ENCODE measurements around the gene NRG2. TPM values are rescaled to one million over a fixed set of nuclear protein-coding genes. Genes with fewer than 3 reads are reported as not detected.
A peak's percentile ranks its signal among the peaks of the same experiment; 100 is the strongest.

Gene NRG2
- total and polyA plus RNA-seq, 4 experiments from 2014 or later: 0.11 to 0.17 (median 0.15) TPM; not detected in 1

DNA sequence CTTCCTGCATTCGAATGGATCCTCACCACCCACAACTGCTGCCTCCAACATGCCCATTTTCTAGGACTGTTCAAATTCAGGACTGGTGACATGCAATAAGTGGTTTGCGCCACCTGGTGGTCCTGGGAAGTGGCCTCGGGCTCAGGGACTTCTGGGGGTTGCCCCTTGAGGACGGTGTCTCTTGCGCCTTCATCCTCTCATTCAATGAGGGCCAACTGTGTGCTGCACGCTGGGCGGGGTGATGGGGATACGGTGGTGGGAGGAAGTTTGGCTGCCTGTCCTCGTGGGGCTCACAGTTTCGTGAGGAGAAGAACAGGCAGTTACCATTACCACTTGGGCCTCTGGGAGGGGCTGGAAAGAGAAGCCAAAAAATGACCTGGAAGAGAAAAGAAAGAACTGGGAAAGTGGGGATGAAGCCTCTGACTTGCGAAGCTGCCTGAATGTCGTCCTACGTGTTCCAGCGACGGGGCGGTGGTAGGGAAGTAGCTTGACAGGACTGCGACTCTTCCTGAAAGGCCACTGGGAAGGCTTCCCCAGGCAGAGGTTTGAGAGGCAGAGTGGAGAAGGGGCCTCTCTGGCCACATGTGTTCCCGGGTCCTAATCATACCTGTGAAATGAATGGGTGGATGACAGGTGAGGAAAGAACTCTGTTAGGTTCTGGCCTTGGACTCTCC, 198.5 kb downstream of the NRG2 start:
- peak; percentile 52 to 69 (median 54) for DNase-seq
- Mint-ChIP-seq H3K9me3 (peaks cover 0 to under 1% (median 0%) of the 10 kb centered on the region in 8 donors), H3K36me3 (no peaks in the 10 kb centered on the region), H3K27me3 (peaks cover 5 to 20% of the 10 kb centered on the region in 2 donors), H3K4me3 (peak overlapping the region in 2 of 8 donors; percentile 44 to 78), H3K4me1 (peaks cover 4 to 20% (median 12%) of the 10 kb centered on the region in 4 donors), H3K27ac (peak overlapping the region in 3 of 7 donors; percentile 16 to 88 (median 20))
- Histone ChIP-seq H3K36me3 (ENCODE audit: insufficient read depth, low read length) (no peaks in the 10 kb centered on the region), H3K4me3 (ENCODE audit: low read length in 2 of 2) (no peak overlapping the region), H3K4me1 (ENCODE audit: insufficient read depth, low read length) (peaks cover 8% of the 10 kb centered on the region), H3K9me3 (ENCODE audit: control insufficient read depth in 1 of 2, low read length in 2 of 2) (no peaks in the 10 kb centered on the region), H3K27ac (ENCODE audit: low read depth, low read length) (no peak overlapping the region), H3K27me3 (ENCODE audit: insufficient read depth, low read length) (peaks cover 9% of the 10 kb centered on the region)
- CTCF ChIA-PET (ENCODE audit: partially characterized antibody): interaction anchor here (0.8 to 6.3 kb wide), 4 partner anchors 18 to 210 kb away, joined by 3 to 49 read pairs (median 4); no protein-coding TSS in a partner anchor
- POLR2A ChIA-PET (ENCODE audit: partially characterized antibody): interaction anchor here (1.5 kb wide), 1 partner anchor 57 kb away, joined by 4 read pairs; no protein-coding TSS in a partner anchor
- intact Hi-C loops (cut with micrococcal nuclease): loop anchor here (1.0 to 10.0 kb wide), 3 partner anchors 57 to 793 kb away; partner anchors contain the start of genes SPATA24 and TMCO6

DNA sequence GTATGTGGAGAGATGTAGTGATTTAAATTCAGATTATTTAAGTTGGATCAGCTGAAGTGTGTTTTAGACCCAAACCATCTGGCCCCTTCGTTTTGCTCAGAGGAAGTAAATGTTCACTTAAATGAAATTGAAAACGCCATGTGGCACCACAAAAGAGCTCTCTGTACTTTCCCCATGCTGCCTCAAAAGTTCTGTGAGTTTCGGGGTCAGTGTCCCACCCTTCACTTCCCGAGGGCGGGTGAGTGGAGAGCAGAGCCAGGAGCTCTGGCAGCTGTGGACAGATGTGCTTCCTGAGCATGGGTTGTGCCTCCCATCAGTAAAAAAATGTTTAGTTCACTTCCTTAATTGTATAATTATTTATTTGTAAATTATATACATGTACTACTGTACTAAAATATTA, 199.1 kb downstream of the NRG2 start:
- Mint-ChIP-seq H3K27me3 (peaks cover 5 to 22% of the 10 kb centered on the region in 2 donors), H3K9me3 (no peaks in the 10 kb centered on the region), H3K4me1 (peaks cover 3 to 14% (median 9%) of the 10 kb centered on the region in 4 donors), H3K27ac (no peak overlapping the region), H3K4me3 (no peak overlapping the region), H3K36me3 (no peaks in the 10 kb centered on the region)
- ChIA-PET POLR2A (ENCODE audit: partially characterized antibody) (interaction anchor here (1.5 kb wide), 1 partner anchor 57 kb away, joined by 4 read pairs; no protein-coding TSS in a partner anchor), CTCF (ENCODE audit: partially characterized antibody) (interaction anchor here (0.7 to 6.3 kb wide), 5 partner anchors 47 to 209 kb away, joined by 3 to 49 read pairs (median 4); no protein-coding TSS in a partner anchor)
- no peak for DNase-seq
- Histone ChIP-seq H3K36me3 (ENCODE audit: insufficient read depth, low read length) (no peaks in the 10 kb centered on the region), H3K4me3 (ENCODE audit: low read length in 2 of 2) (no peak overlapping the region), H3K9me3 (ENCODE audit: control insufficient read depth in 1 of 2, low read length in 2 of 2) (no peaks in the 10 kb centered on the region), H3K27ac (ENCODE audit: low read depth, low read length) (no peak overlapping the region), H3K4me1 (ENCODE audit: insufficient read depth, low read length) (peaks cover 7% of the 10 kb centered on the region), H3K27me3 (ENCODE audit: insufficient read depth, low read length) (peaks cover 9% of the 10 kb centered on the region)
- intact Hi-C loops (cut with micrococcal nuclease): loop anchor here (1.0 to 10.0 kb wide), 2 partner anchors 57 to 439 kb away; partner anchors contain the start of gene SPATA24

DNA sequence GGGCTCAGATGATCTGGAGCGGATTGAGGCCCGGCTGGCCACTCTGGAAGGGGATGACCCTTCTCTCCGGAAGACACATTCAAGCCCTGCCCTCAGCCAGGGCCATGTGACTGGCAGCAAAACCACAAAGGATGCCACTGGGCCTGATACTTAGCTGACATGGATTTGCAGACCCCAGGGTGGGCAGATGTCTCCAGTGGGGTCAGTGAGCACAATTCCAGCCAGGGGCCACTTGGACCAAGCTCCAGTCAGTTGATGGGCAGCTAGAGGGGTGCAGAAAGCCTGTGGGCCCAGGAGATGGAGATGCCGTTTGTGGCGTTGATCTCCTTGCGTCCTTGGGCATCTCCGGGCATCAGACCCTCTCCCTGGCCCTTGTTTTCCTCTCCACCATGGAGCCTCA, 200.8 kb downstream of the NRG2 start:
- Histone ChIP-seq H3K9me3 (ENCODE audit: control insufficient read depth in 1 of 2, low read length in 2 of 2) (no peaks in the 10 kb centered on the region), H3K27ac (ENCODE audit: low read depth, low read length) (no peak overlapping the region), H3K27me3 (ENCODE audit: insufficient read depth, low read length) (peaks cover 9% of the 10 kb centered on the region), H3K4me3 (ENCODE audit: low read length in 2 of 2) (no peak overlapping the region), H3K4me1 (ENCODE audit: insufficient read depth, low read length) (peaks cover 4% of the 10 kb centered on the region), H3K36me3 (ENCODE audit: insufficient read depth, low read length) (no peaks in the 10 kb centered on the region)
- Mint-ChIP-seq H3K4me1 (peaks cover under 1 to 5% (median 3%) of the 10 kb centered on the region in 4 donors), H3K36me3 (no peaks in the 10 kb centered on the region), H3K9me3 (no peaks in the 10 kb centered on the region), H3K4me3 (no peak overlapping the region), H3K27ac (no peak overlapping the region), H3K27me3 (peaks cover 5 to 22% of the 10 kb centered on the region in 2 donors)
- intact Hi-C loops (cut with micrococcal nuclease): loop anchor here (10.0 kb wide), 1 partner anchor 438 kb away; the partner anchor contains the start of gene SPATA24
- ChIA-PET CTCF (ENCODE audit: partially characterized antibody) (interaction anchor here (1.1 to 6.3 kb wide), 2 partner anchors 55 to 76 kb away, joined by 3 to 49 read pairs; no protein-coding TSS in a partner anchor), POLR2A (ENCODE audit: partially characterized antibody) (no interaction called here)
- DNase-seq: no peak

DNA sequence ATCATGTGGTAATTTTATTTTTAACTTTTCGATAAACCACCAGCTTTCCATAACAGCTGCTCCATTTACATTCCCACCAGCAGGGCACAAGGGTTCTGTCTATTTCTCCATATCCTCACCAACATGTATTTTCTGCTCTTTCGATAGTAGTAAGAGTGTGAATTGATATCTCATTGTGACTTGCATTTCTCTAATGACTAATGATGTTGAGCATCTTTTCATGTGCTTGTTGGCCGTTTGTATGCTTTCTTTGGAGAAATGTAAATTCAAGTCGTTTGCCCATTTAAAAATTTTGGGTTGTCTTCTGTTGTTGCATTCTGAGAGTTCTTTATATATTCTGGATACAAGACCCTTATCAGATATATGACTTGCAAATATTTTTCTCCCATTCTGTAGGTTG, 201.6 kb downstream of the NRG2 start:
- Mint-ChIP-seq H3K36me3 (no peaks in the 10 kb centered on the region), H3K27ac (no peak overlapping the region), H3K9me3 (no peaks in the 10 kb centered on the region), H3K27me3 (peaks cover 5 to 24% of the 10 kb centered on the region in 2 donors), H3K4me3 (no peak overlapping the region), H3K4me1 (peaks cover 0 to 4% (median 3%) of the 10 kb centered on the region in 4 donors)
- Histone ChIP-seq H3K9me3 (ENCODE audit: control insufficient read depth in 1 of 2, low read length in 2 of 2) (no peaks in the 10 kb centered on the region), H3K4me3 (ENCODE audit: low read length in 2 of 2) (no peak overlapping the region), H3K27me3 (ENCODE audit: insufficient read depth, low read length) (peaks cover 6% of the 10 kb centered on the region), H3K4me1 (ENCODE audit: insufficient read depth, low read length) (no peaks in the 10 kb centered on the region), H3K36me3 (ENCODE audit: insufficient read depth, low read length) (no peaks in the 10 kb centered on the region), H3K27ac (ENCODE audit: low read depth, low read length) (no peak overlapping the region)
- DNase-seq: no peak
- ChIA-PET POLR2A (ENCODE audit: partially characterized antibody) (no interaction called here), CTCF (ENCODE audit: partially characterized antibody) (interaction anchor here (6.3 kb wide), 1 partner anchor 54 kb away, joined by 49 read pairs; no protein-coding TSS in a partner anchor)
- intact Hi-C loops (cut with micrococcal nuclease): loop anchor here (10.0 kb wide), 1 partner anchor 437 kb away; the partner anchor contains the start of gene SPATA24

DNA sequence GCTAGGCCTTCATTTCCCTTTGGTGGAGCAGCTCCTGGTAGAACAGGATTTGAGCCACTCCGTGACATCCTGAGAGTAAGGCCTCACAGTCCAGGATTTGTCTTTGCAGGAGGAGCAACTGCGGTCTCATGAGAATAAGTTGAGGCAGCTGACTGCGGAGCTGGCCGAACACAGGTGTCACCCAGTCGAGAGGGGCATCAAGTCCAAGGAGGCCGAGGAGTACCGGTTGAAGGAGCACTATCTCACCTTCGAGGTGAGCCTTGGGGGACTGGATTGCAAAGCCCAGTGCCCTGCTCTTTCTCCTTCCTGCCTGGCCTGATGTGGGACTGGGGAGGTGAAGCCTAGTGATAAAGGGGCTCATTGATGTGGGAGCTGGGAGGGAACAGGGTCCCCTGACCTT, 203.2 kb downstream of the NRG2 start:
- Mint-ChIP-seq H3K4me1 (peaks cover 0 to 4% (median 3%) of the 10 kb centered on the region in 4 donors), H3K9me3 (no peaks in the 10 kb centered on the region), H3K27me3 (peaks cover 12 to 25% of the 10 kb centered on the region in 2 donors), H3K36me3 (no peaks in the 10 kb centered on the region), H3K27ac (no peak overlapping the region), H3K4me3 (no peak overlapping the region)
- DNase-seq: no peak
- Histone ChIP-seq H3K4me1 (ENCODE audit: insufficient read depth, low read length) (no peaks in the 10 kb centered on the region), H3K27me3 (ENCODE audit: insufficient read depth, low read length) (peaks cover 5% of the 10 kb centered on the region), H3K9me3 (ENCODE audit: control insufficient read depth in 1 of 2, low read length in 2 of 2) (no peaks in the 10 kb centered on the region), H3K27ac (ENCODE audit: low read depth, low read length) (no peak overlapping the region), H3K4me3 (ENCODE audit: low read length in 2 of 2) (no peak overlapping the region), H3K36me3 (ENCODE audit: insufficient read depth, low read length) (no peaks in the 10 kb centered on the region)
- intact Hi-C loops (cut with micrococcal nuclease): loop anchor here (10.0 kb wide), 1 partner anchor 435 kb away; the partner anchor contains the start of gene SPATA24
- POLR2A ChIA-PET (ENCODE audit: partially characterized antibody): interaction anchor here (1.3 kb wide), 1 partner anchor 9 kb away, joined by 5 read pairs; no protein-coding TSS in a partner anchor
- CTCF ChIA-PET (ENCODE audit: partially characterized antibody): interaction anchor here (0.6 to 1.7 kb wide), 2 partner anchors 53 to 236 kb away, joined by 3 to 6 read pairs; no protein-coding TSS in a partner anchor

DNA sequence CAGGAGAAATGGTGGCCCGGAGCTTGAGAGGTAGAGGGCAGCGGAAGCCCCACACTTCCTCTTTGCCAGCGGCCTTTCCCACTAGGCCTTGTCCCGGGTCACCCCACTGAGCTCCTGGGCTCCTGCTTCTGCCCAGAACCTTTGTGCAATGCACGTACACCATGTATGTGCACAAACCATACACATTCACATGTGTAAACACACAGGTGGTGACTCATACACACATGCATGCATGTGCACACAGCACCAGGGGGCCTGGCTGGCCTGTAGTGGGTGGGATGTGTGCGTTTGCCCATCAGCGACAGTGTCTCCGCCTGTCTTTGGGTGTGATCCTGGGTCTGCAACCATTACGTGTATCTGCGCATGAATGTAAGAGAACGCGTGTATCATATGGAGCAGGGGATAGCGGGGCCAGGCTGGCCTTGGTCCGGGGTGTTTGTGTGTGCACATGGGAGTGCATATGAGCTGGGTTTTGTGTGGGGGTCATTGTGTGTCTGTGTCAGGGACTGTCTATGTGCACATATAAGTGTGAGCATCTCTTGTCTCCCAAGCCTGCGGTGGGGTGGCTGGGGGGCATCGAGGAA, 203.8 kb downstream of the NRG2 start:
- Histone ChIP-seq H3K36me3 (ENCODE audit: insufficient read depth, low read length) (no peaks in the 10 kb centered on the region), H3K4me3 (ENCODE audit: low read length in 2 of 2) (no peak overlapping the region), H3K4me1 (ENCODE audit: insufficient read depth, low read length) (no peaks in the 10 kb centered on the region), H3K27ac (ENCODE audit: low read depth, low read length) (no peak overlapping the region), H3K27me3 (ENCODE audit: insufficient read depth, low read length) (no peaks in the 10 kb centered on the region), H3K9me3 (ENCODE audit: control insufficient read depth in 1 of 2, low read length in 2 of 2) (no peaks in the 10 kb centered on the region)
- Mint-ChIP-seq H3K27ac (no peak overlapping the region), H3K4me3 (no peak overlapping the region), H3K4me1 (peaks cover 0 to under 1% (median under 1%) of the 10 kb centered on the region in 4 donors), H3K9me3 (no peaks in the 10 kb centered on the region), H3K27me3 (peaks cover 12 to 23% of the 10 kb centered on the region in 2 donors), H3K36me3 (no peaks in the 10 kb centered on the region)
- ChIA-PET CTCF (ENCODE audit: partially characterized antibody) (interaction anchor here (0.6 to 1.7 kb wide), 2 partner anchors 52 to 881 kb away, joined by 3 to 6 read pairs; no protein-coding TSS in a partner anchor), POLR2A (ENCODE audit: partially characterized antibody) (interaction anchor here (1.3 kb wide), 1 partner anchor 9 kb away, joined by 5 read pairs; no protein-coding TSS in a partner anchor)
- intact Hi-C loops (cut with micrococcal nuclease): no loop called here
- no peak for DNase-seq
